ENCODE data around the gene GTF2IRD1. TPM values are rescaled to one million over a fixed set of nuclear protein-coding genes. Genes with fewer than 3 reads are reported as not detected.

Gene GTF2IRD1
- total and polyA plus RNA-seq, 2 of the 13 experiments (the other 11 are each of a cell fraction or from before 2014, with no cell fraction given): 16.5 to 26.7 TPM

DNA sequence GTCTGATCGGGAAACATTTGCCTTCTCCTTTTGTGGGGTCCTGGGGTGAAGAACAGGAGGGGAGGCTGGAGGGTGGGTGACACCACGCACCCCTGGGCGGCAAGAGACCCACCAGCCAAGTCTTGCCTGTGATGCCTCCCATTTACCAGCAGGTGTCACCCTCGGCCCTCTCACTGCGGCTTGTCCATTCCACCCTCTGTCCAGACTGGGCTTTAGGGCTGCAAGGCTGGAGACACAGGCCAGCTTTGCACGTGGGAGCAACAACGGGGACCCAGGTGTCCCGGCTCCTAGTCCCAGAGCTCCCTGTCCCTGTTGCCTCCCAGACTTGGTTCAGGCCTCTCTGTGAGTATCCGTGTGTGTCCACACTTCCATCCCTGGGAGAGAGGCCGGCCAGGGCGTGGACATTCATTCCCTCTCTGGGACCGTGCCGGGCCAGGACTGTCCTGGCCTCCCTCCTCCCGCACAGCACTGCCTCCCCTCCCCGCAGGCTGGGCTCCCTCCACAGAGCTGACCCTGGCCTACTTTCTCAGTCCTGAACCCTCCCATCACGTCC is 36.2 kb upstream of the GTF2IRD1 start (continued):
- TF ChIP-seq, protein P1, sequence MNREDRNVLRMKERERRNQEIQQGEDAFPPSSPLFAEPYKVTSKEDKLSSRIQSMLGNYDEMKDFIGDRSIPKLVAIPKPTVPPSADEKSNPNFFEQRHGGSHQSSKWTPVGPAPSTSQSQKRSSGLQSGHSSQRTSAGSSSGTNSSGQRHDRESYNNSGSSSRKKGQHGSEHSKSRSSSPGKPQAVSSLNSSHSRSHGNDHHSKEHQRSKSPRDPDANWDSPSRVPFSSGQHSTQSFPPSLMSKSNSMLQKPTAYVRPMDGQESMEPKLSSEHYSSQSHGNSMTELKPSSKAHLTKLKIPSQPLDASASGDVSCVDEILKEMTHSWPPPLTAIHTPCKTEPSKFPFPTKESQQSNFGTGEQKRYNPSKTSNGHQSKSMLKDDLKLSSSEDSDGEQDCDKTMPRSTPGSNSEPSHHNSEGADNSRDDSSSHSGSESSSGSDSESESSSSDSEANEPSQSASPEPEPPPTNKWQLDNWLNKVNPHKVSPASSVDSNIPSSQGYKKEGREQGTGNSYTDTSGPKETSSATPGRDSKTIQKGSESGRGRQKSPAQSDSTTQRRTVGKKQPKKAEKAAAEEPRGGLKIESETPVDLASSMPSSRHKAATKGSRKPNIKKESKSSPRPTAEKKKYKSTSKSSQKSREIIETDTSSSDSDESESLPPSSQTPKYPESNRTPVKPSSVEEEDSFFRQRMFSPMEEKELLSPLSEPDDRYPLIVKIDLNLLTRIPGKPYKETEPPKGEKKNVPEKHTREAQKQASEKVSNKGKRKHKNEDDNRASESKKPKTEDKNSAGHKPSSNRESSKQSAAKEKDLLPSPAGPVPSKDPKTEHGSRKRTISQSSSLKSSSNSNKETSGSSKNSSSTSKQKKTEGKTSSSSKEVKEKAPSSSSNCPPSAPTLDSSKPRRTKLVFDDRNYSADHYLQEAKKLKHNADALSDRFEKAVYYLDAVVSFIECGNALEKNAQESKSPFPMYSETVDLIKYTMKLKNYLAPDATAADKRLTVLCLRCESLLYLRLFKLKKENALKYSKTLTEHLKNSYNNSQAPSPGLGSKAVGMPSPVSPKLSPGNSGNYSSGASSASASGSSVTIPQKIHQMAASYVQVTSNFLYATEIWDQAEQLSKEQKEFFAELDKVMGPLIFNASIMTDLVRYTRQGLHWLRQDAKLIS (CRISPR knock-in tag; IDR thresholded peaks at IDR 0.05): no peak
- no peak for TF ChIP-seq STAT6 (CRISPR knock-in tag; IDR thresholded peaks at IDR 0.05; ENCODE audit: borderline replicate concordance)
- TF ChIP-seq NBN (conservative IDR thresholded peaks at IDR 0.05): no peak
- no peak for TF ChIP-seq ZXDC (CRISPR knock-in tag; IDR thresholded peaks at IDR 0.05)
- no peak for TF ChIP-seq HMGA1 (CRISPR knock-in tag; conservative IDR thresholded peaks at IDR 0.05)
- TF ChIP-seq ZNF329 (CRISPR knock-in tag; IDR thresholded peaks at IDR 0.05; ENCODE audit: low read depth): no peak
- TF ChIP-seq TFE3 (CRISPR knock-in tag; IDR thresholded peaks at IDR 0.05): no peak
- TF ChIP-seq ZMYM2 (CRISPR knock-in tag; IDR thresholded peaks at IDR 0.05): no peak
- TF ChIP-seq, protein P2, sequence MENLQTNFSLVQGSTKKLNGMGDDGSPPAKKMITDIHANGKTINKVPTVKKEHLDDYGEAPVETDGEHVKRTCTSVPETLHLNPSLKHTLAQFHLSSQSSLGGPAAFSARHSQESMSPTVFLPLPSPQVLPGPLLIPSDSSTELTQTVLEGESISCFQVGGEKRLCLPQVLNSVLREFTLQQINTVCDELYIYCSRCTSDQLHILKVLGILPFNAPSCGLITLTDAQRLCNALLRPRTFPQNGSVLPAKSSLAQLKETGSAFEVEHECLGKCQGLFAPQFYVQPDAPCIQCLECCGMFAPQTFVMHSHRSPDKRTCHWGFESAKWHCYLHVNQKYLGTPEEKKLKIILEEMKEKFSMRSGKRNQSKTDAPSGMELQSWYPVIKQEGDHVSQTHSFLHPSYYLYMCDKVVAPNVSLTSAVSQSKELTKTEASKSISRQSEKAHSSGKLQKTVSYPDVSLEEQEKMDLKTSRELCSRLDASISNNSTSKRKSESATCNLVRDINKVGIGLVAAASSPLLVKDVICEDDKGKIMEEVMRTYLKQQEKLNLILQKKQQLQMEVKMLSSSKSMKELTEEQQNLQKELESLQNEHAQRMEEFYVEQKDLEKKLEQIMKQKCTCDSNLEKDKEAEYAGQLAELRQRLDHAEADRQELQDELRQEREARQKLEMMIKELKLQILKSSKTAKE (CRISPR knock-in tag; IDR thresholded peaks at IDR 0.05; ENCODE audit: borderline replicate concordance): no peak
- no peak for TF ChIP-seq SMAD9 (CRISPR knock-in tag; IDR thresholded peaks at IDR 0.05)
- no peak for TF ChIP-seq SMYD3 (CRISPR knock-in tag; IDR thresholded peaks at IDR 0.05)
- no peak for TF ChIP-seq ARNT (IDR thresholded peaks at IDR 0.05)
- TF ChIP-seq KMT2A (CRISPR knock-in tag; IDR thresholded peaks at IDR 0.05): no peak
- no peak for TF ChIP-seq ZBTB42 (CRISPR knock-in tag; IDR thresholded peaks at IDR 0.05)
- no peak for TF ChIP-seq ZNF777 (CRISPR knock-in tag; IDR thresholded peaks at IDR 0.05)
- no peak for TF ChIP-seq ZMAT3 (CRISPR knock-in tag; conservative IDR thresholded peaks at IDR 0.05)
- no peak for TF ChIP-seq ZNF333 (CRISPR knock-in tag; IDR thresholded peaks at IDR 0.05; ENCODE audit: borderline replicate concordance)
